Astrocyte (in vitro differentiated cells and primary cell): ENCODE data around the gene RNF14.

Experiments used
- EZH2 ChIP-seq: IDR thresholded peaks from 2 replicates; pipeline ENCODE4 v1.6.1; 2012; ENCODE audit warnings: mild to moderate bottlenecking, low read length, inconsistent platforms; ENCODE audit not compliant: insufficient read depth
- TF ChIP-seq, protein P1 (sequence below): IDR thresholded peaks from 2 replicates; pipeline ENCODE4 v1.5.1; 2011; ENCODE audit warnings: low read depth, mild to moderate bottlenecking, inconsistent platforms, low read length, moderate library complexity; ENCODE audit not compliant: insufficient read depth

DNA sequence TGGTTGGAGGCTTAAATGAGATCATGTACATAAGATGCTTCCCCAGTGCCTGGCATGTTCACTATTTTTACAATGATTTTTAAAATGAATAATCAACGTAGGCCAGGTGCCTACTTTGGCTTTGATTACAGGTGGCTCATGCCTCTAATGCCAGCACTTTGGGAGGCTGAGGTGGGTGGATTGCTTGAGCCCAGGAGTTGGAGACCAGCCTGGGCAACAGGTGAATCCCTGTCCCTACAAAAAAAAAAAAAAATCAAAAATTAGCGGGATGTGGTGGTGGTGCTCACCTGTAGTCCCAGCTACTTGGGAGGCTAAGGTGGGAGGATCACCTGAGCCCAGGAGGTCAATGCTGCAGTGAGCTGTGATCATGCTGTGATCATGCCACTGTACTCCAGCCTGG lies 20.1 kb upstream of the RNF14 start:
- no peak for TF ChIP-seq EZH2
- TF ChIP-seq, protein P1, sequence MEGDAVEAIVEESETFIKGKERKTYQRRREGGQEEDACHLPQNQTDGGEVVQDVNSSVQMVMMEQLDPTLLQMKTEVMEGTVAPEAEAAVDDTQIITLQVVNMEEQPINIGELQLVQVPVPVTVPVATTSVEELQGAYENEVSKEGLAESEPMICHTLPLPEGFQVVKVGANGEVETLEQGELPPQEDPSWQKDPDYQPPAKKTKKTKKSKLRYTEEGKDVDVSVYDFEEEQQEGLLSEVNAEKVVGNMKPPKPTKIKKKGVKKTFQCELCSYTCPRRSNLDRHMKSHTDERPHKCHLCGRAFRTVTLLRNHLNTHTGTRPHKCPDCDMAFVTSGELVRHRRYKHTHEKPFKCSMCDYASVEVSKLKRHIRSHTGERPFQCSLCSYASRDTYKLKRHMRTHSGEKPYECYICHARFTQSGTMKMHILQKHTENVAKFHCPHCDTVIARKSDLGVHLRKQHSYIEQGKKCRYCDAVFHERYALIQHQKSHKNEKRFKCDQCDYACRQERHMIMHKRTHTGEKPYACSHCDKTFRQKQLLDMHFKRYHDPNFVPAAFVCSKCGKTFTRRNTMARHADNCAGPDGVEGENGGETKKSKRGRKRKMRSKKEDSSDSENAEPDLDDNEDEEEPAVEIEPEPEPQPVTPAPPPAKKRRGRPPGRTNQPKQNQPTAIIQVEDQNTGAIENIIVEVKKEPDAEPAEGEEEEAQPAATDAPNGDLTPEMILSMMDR, result no peak
